Fibroblast of skin of right quadriceps (primary cell): ENCODE data around the gene PTPRN2.
"Not testable (repeated sequence)": the region's sequence is repeated elsewhere in the genome, so short reads cannot be mapped to it uniquely, and the experiment has no call there.

ENCODE experiments used
- DNase-seq: peaks from one replicate; pipeline ENCODE4 v3.0.0-alpha.2; 2013

Gene PTPRN2

DNA sequence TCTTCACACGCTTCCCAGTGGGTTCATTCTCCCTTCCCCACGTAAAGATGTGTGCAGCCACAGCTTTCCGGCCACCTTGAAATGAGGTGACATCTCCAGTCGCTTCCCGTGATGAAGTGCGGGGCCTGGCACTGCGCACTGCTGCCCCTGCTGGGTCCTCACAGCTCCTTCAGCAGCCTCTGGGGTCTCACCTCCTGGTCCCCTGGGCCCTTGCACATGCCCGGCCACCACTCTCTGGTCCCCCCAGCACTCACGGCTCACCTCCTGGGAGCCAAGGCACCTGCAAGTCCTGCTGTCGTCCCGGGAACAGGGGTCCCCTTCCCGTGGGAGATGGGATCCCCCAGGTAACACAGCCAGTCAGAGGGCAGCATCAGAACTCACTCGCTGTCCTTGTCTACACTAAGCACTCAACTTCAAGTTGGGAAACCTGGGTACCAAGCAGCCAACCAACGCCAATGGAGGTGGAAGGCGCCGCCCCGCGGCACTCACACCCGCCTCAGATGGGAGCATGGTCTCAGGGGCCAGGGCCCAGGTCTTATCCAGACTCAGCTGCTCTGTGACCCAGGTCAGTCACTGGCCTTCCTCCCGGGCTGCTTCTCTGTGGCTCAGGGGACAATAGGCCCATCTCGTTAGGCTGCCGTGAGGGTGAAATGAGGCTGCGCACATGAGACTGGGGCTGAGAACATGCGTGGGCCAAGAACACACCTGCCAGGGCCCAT lies 176.2 kb downstream of the PTPRN2 start:
- no peak for DNase-seq

DNA sequence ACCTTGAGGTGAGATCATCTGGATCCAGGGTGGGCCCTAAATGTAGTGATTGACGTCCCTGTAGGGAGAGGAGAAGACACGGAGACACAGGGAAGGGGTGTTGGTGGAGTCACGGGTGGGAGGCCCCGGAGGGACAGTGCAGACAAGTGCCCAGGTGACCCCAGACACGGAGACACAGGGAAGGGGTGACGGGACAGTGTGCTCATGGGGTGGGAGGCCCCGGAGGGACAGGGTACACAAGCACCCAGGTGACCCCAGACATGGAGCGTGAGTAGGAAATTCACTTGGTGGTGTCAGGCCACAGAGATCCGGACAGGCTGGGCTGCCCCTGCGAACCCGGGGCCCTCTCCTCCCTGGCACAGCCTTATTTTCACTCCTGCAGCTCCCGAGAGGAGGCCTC lies 176.9 kb downstream of the PTPRN2 start:
- no peak for DNase-seq

DNA sequence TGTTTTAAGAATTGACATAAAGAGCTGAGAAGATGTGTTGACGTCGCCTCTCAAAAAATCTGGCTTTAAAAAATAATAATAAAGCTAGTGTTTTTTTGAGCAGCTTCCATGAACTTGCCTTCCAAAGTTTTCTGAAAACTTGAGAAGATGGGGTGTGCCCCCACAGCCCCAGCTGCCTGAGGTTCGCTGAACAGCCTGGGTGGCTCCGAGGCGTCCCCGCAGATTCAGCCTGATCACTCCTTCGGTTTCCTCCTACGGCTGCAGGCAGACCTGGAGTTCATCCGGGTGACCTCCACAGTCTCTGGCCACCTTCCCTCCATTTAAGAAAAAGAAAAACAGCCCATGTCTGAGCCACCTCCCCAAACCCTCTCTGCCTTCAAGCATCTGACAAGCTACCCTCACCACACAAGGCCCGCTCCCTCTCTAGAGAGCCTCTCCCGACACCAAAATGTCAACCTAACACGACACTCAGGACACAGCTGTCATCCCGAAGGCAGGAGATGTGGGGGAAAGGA lies 177.8 kb downstream of the PTPRN2 start:
- no peak for DNase-seq

DNA sequence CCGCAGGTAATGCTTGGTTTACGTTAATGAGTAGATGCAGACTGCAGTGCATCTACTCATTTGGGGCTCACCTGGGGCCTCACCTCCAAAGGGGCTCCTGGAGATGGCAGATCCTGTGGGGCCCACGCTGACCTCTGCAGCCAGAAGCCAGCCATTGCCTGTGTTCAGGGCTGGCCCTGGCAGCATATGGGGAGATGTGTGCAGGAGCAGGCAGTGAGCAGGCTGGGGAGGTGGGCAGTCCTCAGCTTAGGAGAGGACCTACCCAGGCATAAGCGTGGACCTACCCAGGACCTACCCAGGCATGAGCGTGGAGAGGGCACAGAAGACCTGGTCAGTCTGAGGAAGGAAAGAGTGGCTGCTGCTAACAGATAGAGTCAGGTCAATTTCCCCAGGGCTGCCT lies 178.5 kb downstream of the PTPRN2 start:
- no peak for DNase-seq

DNA sequence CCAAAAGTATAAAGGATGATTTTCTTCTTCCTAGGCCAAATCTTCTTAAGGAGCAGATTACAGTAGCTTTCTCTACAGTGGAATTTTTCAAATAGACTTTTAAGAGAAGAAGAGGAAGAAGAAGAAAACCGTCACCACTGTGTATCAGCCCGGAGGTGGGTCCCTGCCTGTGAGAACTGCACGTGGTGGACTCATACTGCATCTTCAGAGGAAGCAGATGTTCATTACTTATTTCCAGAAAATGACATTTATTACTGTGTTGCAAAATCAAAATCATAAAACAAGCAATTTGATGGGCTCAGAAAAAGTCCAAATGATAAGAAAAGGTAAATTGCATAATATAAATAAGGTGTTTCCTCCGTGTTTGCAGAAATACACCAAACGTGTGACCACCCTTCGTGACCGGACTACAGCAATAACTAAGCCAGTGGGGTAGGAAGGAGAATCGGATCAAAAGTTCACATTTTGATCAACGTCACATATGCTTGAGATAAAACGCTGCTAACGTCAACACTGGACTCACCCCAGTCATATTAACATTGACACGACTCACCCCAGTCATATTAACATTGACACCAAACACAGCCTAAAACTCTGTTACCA lies 179.2 kb downstream of the PTPRN2 start:
- no peak for DNase-seq

DNA sequence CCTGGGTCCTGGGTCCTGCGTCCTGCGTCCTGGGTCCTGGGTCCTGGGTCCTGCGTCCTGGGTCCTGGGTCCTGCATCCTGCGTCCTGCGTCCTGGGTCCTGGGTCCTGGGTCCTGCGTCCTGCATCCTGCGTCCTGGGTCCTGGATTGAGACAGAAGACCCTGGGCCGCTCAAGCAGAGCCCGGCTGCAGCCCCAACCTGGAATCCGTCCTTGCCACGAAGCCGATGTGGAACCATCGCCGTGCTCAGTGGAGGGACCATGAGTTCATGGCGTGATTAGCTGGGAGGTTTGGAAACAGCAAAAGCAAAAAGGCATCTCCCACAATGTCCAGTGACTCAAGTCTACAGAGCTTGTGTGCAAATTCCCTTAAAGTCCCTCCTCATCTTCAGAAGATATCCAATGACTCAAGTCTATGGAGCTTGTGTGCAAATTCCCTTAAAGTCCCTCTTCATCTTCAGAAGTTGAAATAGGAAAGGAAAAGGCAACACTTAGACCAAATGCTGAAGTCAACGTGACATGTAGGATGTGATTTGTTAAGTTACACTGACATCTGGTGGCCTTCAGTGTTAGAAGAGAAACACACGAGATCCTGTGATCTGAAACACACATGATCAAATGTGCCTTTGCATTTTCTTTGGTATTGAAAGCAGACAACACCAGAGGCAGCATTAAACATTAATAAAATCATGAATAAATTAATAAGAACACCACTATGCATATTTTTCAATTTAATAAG lies 179.9 kb downstream of the PTPRN2 start:
- DNase-seq: peak; percentile 4

DNA sequence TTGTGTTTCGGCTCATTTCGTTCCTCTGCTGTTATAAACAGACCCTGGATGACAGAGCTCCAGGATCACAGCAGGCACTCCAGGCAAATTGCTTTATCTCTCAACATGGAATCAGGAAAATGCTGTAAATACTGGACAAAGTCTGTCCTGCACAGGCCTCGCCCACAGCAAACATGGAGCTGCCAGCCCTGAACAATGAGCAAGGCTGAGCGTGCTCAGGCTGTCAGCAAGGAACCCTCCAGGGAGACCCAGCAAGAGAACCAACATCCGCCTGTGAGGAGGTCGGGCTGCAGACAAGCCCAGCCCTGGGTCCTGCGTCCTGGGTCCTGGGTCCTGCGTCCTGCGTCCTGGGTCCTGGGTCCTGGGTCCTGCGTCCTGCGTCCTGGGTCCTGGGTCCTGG lies 180.8 kb downstream of the PTPRN2 start:
- DNase-seq: no peak

DNA sequence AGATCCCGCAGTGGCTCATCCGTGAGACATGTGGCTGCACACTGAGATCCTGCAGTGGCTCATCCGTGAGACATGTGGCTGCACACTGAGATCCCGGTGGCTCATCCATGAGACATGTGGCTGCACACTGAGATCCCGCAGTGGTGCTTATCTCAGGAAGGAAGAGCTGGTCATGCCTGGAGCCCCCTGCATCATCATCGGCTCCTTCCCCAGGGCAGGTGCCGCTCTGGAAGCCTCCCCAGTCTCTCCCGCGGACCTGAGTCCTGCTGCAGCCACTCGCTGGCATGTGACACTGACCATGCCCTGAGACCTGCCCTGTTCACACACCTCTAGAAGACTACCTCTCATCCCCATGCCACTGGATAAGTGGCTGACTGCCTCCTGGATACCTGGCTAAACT lies 181.3 kb downstream of the PTPRN2 start:
- DNase-seq: no peak

DNA sequence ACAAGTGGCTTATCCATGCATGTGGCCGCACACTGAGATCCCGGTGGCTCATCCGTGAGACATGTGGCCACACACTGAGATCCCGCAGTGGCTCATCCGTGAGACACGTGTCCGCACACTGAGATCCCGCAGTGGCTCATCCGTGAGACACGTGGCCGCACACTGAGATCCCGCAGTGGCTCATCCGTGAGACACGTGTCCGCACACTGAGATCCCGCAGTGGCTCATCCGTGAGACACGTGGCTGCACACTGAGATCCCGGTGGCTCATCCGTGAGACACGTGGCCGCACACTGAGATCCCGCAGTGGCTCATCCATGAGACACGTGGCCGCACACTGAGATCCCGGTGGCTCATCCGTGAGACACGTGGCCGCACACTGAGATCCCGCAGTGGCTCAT lies 181.9 kb downstream of the PTPRN2 start:
- not testable (repeated sequence) for DNase-seq

DNA sequence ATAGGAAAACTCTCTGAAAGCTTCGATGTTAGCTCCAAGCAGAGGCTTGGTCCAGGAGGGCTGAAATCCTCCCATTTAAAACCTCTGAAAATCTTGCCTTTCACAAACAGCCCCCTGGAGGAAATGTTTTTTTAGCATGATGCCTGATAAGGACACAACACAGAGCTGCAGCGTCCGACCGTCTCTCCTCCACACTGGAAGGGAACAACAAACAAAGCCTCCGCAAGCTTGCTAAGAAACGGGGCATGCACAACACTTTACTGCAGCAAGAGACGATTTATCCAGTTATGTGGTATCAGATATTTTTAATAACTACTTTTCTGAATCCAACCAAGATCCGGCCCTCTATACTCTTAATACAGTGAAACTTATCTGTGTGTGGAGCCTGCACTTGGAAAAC lies 182.3 kb downstream of the PTPRN2 start:
- DNase-seq: no peak

DNA sequence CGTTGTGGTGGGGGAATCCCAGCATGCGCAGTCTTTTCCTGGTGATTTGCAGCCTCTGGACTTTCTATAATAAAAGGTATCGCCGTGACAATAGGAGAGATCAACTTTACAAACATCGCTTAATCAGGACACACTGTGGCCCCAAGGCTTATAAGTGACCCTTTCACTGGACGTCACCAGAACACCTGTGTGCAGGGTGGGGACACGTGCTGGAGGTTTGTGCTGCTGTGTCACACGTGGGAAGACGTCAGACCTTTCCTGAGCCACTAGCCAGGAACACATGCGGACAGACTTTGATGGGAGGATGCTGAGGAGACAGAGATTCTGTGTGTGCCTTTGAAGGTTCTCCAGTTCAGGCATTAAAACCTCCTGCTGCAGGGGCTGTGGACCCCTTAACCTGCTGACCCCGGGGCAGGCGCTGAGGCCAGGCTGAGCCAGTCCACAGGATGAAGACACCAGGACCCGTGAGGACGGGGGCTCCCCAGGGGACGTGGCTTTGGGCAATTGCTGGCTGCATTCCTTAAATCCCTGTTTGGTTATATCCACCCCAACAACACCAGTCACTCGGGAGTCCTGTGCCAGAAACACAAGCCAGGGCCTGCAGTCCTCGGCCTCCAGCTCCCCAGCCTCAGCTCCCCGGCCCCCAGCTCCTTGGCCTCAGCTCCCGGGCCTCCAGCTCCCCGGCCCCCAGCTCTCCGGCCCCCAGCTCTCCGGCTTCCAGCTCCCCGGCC lies 183.4 kb downstream of the PTPRN2 start:
- no peak for DNase-seq

DNA sequence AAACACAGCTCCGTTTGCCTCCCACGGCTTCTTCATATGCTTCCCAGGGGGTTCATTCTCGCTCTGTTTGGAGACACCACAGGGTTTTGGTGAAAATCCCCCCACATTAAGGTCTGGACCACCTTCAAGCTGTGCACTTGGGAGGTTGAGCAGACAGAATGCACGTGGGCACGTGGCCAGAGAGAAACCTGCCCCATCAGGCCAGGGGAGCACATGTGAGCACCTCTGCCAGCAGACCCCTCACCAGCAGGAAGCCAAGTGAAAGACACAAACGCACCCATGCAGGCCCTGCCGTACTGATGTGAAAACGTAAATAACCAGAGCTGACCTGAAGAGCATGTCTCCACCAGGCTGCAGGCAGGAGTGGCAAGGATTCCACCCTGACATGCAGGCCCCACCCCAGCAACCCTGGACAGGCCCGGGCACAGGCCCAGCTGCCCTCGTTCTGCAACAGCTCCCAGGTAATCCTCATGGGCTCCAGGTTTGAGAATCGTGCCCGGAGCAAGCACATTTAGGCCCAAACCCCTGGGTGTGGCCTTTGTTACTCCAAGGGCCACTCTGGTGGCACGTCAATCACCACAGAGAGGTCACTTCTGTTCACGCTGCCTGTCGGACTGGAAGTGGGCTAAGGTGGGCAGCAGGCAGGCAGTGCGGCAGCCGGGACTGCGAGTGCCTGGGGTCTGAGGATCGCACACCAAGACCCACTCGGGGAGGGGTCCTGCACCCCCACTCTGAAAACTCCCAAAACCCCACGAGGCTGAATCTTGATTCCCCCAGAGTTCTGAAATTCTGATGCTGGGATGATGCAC lies 184.4 kb downstream of the PTPRN2 start:
- no peak for DNase-seq

DNA sequence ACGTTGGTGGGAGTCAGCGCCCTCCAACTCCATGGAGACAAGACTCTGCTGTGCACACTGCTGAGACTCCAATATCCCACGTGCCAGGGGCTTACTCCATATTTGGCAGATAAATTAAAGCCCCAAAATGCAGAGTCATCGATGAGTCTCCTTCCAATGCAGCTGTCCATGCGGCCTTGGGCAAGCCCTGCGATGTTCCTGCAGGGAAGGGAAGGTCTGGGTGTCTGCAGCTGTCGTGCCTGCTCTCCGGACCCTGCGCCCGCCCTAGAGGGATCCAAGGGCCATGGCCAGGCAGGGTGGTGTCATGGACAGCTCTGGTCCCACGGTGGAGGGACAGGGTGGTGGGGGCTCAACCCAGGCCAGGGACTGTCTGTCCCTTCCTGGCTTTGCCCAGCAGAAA lies 185.2 kb downstream of the PTPRN2 start:
- no peak for DNase-seq

DNA sequence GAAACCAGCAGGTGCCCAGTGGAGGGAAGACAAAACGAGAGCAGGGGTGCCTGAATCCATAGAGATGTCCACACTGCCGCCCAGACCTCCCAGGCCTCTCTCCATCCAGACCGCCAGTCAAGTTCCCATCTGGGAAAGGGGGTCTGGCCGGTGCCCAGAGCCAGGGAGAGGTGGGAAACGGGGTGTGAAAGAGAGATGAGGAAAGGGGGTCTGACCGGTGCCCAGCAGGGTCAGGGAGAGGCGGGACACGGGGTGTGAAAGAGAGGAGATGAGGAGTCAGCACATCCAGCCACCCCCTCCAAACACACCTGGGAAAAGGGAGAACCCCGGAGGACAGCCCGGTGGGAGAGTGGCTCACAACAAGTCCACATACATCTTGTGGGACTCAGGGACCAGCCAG lies 185.8 kb downstream of the PTPRN2 start:
- DNase-seq: no peak

DNA sequence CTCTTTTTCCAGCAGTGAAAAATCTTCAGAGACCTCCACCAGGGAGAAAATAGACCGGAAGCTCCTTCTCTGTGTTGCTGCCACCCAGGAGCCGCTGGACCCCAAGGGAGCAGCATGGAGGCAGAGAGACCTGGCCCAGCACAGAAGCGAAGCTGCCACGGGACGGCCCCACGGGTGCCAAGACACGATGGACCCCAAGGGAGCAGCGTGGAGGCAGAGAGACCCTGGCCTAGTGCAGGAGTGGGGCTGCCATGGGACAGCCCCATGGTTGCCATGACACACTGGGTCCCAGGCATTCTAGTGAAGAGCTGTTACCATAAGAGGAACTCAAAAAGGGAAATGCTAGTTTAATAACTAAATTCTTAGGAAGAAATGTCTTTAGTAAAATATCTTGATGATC lies 186.3 kb downstream of the PTPRN2 start:
- no peak for DNase-seq

DNA sequence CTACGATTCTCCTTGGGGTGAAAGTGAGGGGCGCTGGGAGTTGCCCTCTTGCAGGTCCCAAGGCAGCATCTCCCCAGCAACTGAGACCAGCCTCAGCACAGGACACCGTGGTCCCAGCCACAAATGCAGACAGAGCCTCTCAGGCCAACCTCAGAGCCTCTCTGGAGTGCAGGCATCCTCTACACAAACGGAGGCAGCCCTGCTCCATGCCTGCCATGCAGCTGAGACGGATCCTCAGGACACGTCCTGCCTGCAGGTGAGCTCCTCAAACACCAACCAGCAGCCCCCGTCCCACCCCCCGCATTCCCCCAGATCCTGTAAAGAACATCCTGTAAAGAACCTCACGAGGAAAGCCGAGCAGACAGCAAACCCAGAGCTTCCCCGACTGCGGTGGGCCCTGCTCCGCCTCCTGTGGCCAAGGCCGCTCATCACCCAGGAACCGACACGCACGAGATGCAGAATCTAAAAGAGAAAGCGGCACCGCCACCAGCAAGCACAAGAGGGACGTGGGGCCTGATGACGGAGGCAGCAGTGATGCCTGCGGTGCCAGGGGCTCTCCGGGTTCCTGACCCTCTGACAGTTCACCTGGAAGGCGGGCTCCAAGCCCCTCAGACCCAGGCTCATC lies 186.9 kb downstream of the PTPRN2 start:
- DNase-seq: no peak

DNA sequence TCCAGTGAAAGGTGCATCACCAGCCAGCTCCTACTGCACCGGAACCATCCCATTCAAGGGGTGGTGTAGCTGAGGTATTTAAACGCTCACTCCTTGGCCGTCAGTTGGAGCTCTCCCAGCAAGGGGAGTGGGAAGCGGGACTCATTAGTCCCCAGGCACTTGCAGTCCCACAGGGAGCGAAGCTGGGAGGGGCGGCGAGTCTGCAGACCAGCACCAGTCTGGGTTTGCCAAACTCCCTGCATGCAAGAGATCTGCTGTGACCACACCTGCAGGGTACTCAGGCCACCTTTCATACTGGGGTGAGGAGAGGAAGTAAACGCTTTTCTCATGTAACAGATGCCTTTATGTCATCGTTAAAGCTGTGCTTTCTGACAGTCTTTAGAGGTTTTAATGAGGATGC lies 187.9 kb downstream of the PTPRN2 start:
- DNase-seq: no peak

DNA sequence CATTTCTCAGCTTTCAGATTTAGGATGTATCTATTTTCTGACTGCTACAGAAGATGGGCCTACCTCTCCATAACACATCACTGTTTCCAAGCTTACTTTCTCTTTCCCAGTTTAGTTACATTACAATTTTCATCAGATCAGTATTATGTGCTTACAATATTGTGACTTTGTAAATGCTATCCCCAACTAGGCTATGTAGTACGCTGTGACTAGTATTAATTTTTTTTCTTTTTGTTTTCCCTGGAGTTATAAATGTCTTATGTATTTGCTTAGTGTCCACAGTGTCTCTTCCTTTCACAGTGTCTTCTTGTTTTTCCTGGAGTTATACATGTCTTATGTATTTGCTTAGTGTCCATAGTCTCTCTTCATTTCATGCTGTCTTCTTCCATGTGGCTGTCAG lies 188.9 kb downstream of the PTPRN2 start:
- no peak for DNase-seq

DNA sequence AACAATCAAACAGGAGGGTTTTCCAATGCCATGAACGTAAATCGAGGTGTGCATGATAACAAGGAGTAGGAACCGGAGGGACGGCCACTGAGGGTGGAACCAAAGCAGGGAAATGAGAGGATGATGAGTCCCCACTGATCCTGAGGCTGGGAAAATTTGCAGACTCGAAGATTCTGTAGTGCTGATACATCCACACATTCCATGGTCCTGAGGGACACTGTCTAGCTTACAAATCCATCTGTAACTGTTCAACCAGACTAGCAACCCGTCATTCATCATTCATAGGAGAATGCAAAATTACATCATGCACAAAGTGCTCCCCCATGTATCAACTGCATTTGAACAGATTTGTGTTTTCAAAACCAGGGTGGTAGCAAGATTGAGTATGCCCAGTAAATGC lies 189.7 kb downstream of the PTPRN2 start:
- no peak for DNase-seq

DNA sequence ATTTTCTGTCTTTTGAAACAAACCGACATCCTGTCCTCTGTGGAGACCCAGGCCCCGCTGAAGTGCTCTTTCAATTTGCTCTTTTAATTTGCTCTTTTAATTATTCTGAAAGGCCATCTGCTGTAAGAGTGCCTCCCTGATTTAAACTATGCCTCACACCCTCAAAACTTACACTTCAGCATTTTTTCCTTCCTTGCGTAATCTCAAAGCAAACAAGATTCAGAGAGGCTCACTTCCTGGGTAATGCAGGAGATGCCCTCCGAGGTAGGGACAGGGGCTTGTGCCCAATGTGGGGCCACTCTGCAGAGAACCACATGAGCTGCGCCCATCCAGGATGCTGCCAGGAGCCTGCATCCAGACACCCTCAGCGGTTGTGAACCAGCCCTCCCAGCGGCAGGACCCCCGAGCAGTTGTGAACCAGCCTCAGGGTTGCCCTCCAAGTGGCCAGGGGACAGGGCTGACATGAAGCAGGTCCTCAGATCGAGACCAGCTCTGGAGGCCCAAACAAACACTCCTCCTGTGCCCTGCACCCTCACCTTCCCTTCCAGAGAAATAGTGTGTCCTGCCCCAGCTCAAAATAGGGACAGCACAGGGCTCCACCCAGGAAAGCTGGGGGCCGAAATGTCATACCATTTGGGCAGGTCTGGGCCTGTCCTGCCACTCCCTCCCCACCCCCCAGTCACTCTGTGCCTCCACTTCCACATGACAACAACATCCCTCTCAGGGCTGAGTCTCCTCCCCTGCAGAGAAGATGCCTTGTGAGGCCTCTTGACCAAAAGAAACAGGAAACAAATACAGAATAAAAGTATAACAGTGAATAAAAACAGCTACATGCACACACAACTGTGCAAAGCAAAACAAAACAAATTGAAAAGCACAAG lies 190.4 kb downstream of the PTPRN2 start:
- no peak for DNase-seq

DNA sequence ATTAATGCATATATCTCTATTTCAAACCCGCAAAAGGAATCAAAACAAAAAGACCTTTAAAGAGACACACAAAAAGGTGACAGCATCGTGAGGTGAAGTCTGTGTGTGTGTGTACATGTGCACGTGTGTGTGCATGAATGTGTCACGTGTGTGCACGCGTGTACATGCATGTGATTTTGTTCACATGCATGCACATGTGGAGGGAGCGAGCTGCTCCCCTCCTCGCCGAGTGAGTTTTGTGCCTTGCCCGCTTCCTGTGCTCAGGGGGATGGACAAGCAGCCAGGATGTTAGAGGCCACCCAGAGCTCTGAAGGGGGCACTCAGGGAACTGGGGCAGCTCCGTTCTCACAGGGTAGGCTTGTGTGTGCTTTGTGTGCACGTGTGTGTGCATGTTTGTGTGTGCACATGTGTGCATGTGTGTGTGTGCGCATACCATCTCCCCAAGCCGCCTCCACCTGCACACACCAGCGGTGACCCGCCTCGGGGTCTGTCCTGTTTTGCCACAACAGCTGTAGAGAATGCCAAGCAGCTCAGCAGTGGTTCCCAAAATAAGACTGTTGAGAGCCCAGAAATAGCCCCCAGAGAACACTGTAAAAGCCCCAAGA lies 191.2 kb downstream of the PTPRN2 start:
- DNase-seq: no peak
